NB4 (cell line): ENCODE results near the gene AGBL5.

Experiments
- POLR2A ChIP-seq: IDR thresholded peaks from 2 replicates; pipeline ENCODE4 v1.6.1; 2011; ENCODE audit warnings: mild to moderate bottlenecking; ENCODE audit not compliant: insufficient read length; ENCODE audit errors: extremely low read depth
- TF ChIP-seq, protein P1 (sequence below): IDR thresholded peaks from one replicate; pipeline ENCODE4 v1.5.1; 2012; ENCODE audit warnings: low read depth, low read length

DNA sequence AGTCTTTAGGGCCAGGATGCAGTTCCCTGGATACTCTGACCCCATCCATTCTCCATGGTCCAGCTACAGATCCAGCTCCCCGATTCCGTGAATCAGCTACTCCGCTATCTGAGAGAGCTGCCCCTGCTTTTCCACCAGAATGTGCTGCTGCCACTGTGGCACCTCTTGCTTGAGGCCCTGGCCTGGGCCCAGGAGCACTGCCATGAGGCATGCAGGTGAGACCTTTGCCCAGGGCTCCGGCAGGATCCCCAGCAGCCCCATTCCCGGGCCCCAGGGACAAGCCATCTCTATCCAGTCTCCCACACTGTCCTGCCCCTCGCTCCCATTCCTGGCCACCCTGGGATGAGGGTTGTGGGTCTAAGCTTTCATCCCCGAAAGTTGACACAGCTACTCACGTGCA is 11.2 kb upstream of the AGBL5 start:
- no peak for TF ChIP-seq POLR2A
- TF ChIP-seq, protein P1, sequence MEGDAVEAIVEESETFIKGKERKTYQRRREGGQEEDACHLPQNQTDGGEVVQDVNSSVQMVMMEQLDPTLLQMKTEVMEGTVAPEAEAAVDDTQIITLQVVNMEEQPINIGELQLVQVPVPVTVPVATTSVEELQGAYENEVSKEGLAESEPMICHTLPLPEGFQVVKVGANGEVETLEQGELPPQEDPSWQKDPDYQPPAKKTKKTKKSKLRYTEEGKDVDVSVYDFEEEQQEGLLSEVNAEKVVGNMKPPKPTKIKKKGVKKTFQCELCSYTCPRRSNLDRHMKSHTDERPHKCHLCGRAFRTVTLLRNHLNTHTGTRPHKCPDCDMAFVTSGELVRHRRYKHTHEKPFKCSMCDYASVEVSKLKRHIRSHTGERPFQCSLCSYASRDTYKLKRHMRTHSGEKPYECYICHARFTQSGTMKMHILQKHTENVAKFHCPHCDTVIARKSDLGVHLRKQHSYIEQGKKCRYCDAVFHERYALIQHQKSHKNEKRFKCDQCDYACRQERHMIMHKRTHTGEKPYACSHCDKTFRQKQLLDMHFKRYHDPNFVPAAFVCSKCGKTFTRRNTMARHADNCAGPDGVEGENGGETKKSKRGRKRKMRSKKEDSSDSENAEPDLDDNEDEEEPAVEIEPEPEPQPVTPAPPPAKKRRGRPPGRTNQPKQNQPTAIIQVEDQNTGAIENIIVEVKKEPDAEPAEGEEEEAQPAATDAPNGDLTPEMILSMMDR, result no peak
